DMS 273 (cell line): ENCODE data around the gene SLC13A5.

Experiments
- DNase-seq: peaks from one replicate; lab custom pipeline; 2025; ENCODE audit not compliant: unreplicated experiment; lab: John Stamatoyannopoulos, UW

Gene SLC13A5

DNA sequence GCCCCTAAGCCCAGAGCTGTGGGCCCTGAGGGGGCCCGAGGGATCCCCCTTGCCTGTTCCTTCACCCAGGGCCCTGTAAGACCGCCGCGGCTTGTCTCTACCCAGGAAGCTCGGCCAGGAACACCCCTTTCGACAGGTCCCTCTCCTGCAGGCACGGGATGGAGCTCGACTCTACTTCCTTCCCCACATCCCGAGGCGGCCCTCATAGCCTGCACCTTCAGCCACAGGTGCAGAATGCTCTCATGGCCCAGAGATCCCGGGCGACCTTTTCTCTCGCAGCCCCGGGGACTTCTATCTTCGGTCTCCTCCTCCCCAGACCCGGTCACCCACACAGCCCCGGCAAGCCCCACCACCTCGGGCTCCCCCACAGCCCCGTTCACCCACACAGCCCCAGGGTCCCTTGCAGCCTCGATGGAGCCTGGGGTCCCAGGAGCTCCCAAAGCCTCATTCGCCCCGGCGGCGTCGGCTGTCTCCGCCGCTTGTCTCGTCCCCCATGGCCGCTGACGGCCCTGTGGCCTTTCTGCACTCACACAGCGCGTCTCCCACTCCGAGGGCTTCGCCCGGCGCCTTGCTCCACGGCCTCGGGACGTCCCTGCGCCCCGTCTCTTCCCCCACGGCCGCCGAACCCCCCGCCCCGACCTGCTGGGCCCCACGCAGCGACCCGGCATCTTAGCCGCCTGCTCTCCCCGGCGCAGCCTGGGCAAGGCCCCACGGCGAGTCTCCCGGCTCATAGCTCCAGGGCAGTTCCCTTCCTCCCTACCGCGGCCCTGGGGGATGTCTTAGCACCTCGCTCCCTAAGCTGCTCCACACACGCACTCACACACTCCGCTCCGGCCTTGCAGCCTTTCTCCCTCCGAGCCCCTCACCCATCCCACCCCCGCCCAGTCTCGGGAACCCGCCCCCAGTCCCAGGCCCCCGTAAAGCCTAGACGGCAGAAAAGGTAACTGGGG, 73.3 kb downstream of the SLC13A5 start:
- peak; percentile 55 for DNase-seq

DNA sequence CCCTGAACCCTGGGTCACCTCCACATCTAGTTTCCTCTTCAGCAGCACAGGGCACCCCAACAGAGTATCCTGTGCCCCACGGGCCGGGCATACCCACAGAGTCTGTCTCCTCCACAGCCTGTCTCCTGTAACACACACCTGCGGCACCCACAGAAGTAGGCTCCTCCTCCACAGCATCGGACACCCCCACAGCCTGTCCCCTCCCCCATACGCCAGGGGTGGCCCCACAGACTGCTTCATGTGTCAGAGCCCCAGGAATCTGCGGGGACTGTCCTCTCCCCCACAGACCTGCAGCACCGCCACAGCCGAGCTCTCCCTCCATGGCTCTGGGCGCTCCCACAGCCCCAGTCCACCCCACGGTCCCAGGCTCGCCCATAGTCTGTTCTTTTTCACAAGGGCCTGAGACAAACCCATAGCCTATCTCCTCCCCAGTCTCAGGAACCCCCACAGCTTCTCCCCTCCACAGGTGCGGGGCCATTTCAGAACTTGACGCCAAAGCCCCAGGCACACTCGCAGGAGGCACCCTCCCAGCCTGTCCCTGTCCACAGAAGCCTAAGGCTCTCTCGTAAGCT, 74.1 kb downstream of the SLC13A5 start:
- no peak for DNase-seq

DNA sequence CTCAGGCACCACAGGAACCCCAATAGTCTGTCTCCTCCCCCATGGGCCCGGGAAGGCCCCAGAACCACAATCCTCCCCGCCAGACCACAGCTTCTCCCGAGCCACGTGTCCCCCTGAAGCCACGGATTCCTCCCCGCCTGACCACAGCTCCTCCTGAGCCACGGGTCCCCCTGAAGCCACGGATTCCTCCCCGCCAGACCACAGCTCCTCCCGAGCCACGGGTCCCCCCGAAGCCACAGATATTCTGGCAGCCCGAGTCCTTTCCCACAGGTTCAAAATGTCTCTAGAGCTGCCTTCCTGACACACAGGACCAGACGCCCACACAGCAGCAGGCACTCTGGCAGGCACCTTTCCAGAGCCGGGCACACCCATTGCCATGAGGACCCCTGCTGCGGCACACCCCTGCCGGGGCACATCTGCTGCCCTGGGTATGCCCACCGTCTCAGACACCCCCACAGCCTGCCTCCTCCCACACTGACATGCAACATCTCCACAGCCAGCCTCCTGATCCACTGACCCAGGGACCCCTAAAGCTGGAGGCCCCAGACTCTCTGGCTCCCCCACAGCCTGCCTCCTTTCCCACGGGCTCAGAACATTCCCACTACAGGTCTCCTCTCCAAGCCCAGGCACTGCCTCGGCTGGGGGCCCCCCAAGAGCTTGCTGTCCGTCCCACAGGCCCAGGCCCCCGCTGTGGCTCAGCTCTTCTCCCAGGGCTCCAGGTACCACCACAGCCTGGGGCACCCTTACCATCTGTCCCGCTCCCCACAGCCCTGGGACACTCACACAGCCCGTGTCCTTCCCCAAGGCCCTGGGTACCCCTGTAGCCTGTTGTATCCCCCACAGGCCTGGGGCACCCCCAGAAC, 74.9 kb downstream of the SLC13A5 start:
- peak; percentile 8 for DNase-seq

DNA sequence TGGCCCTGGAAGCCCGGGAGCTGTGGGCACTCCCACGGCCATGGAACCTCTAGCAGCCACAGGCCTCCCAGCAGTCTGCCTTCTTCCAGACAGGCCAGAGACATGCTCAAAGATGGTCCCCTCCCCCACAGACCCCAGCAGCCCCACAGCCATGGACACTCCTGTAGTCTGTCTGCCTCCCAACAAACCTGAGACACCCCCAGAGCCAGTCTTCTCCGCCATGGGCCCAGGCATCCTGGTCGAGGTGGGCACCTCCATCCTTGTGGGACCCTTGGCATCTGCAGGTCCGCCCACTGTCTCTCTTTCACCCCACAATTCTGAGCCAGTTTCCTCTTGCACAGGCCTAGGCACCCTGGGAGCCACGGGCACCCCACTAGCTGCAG, 75.7 kb downstream of the SLC13A5 start:
- no peak for DNase-seq

DNA sequence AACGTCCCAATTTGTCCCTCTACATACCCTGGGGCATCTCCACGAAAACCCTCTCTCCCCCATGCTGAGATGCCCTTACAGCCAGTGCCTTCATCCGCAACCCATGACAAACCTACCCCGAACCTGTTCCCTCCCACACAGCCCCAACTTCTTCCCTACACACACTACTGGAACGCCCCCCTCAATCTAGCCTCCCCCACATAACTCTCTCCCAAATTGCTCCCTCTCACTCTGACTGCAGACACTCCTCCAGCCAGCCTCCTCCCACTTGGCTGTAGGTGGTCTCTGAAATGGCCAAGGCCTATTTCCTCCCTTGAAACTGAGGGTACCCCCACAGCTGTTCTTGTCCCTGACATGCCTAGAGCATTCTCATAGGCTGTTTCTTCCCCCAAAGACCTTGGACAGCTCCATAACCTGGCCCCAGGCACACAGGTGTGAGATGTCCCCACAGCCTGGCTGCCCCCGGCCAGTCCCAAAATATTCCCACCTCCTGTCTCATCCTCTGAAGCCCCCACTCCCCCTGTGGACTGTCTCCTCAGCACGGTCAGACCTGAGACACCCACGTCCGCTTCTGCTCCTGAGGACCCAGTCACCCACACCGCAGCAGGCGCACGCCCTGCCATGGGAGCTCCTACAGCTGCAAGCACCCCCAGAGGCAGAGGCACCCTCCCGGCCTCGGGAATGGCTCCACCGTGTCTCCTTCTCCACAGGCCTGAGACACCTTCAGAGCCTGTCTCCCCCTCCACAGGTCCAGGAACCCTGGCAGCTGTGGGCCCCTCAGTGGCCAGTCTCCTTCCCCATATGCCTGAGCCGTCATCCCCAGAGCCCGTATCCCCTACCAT, 76.3 kb downstream of the SLC13A5 start:
- no peak for DNase-seq

DNA sequence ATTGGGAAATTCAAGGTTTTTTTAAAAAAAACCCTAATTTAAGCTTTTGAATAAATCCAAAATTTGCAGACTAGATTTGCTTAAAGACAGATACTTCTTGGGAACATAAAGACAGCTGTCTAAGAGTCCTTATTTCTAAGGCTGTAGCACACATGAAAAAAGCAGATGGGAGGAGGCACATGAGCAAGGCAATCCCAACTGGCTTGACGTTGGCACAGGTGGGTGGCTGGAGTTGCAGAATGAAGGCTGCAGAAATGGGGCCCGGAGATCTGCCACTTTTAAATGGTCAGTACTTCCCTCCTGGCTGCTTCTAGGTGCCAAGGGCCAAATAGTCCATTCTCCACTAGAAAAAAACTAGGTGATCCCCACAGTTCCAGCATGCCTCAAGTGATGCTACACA, 77.1 kb downstream of the SLC13A5 start:
- DNase-seq: no peak
